ENCODE data around the gene B4GALNT4. TPM values are rescaled to one million over a fixed set of nuclear protein-coding genes. Genes with fewer than 3 reads are reported as not detected.
A peak's percentile ranks its signal among the peaks of the same experiment; 100 is the strongest.

Gene B4GALNT4
- total and polyA plus RNA-seq, 2 of the 8 experiments (the other 6 are each of a cell fraction or from before 2014, with no cell fraction given), result 40.9 to 76.3 TPM

- peak overlapping the region; percentile 61 for H4K91ac ChIP-seq (replicated peaks; ENCODE audit: insufficient read length, low read length)
- DNase-seq (ENCODE audit: low read depth in 1 of 2, low spot score in 2 of 2), result no peak
- ChIA-PET CTCF (ENCODE audit: partially characterized antibody) (interaction anchor here (0.6 to 1.6 kb wide), 5 partner anchors 29 to 177 kb away, joined by 3 to 4 read pairs (median 3); no protein-coding TSS in a partner anchor), POLR2A (ENCODE audit: partially characterized antibody) (interaction anchor here (0.7 to 4.2 kb wide), 7 partner anchors 10 to 233 kb away, joined by 3 to 20 read pairs (median 3); partner anchors contain the start of gene SCT)
- peaks cover 0 to 15% (median 0%) of the 10 kb centered on the region in 4 experiments; a peak in 2 of 8 replicates for H3K36me3 ChIP-seq (ENCODE audit: control insufficient read depth in 2 of 4, insufficient read depth in 4 of 4, low read length in 3 of 4)
- peaks cover 2 to 10% of the 10 kb centered on the region in 2 experiments for H4K20me1 ChIP-seq (replicated peaks in 1 of 2; ENCODE audit: control insufficient read depth in 1 of 2, insufficient read depth in 2 of 2, low read length in 2 of 2)
- H2BK5ac ChIP-seq (ENCODE audit: low read depth, low read length), result peak overlapping the region; percentile 81; the same call in 1 of the 2 replicates
- H3K79me2 ChIP-seq (ENCODE audit: control insufficient read depth in 1 of 2, insufficient read depth in 2 of 2, low read length in 2 of 2), result no peaks in the 10 kb centered on the region
- no peak overlapping the region for H3K9ac ChIP-seq (replicated peaks in 1 of 4; ENCODE audit: extremely low read depth in 1 of 4, low read depth in 3 of 4, low read length in 3 of 4)
- H2BK15ac ChIP-seq (ENCODE audit: low read length), result 0 out of 2 replicates have a peak overlapping the region, but pooled peaks have one; percentile 40
- no peak overlapping the region for H3K56ac ChIP-seq (replicated peaks; ENCODE audit: insufficient read length, low read depth, low read length)
- TF ChIP-seq NRF1 (IDR thresholded peaks at IDR 0.05; ENCODE audit: low read depth, low read length), result no peak
- no peak for TF ChIP-seq HDAC2 (IDR thresholded peaks at IDR 0.05; ENCODE audit: borderline replicate concordance in 1 of 2, low read depth in 2 of 2, low read length in 2 of 2)
- TF ChIP-seq SAP30 (IDR thresholded peaks at IDR 0.05; ENCODE audit: insufficient read depth, insufficient replicate concordance, low read length), result no peak
- TF ChIP-seq CTBP2 (IDR thresholded peaks at IDR 0.05; ENCODE audit: borderline replicate concordance, insufficient read depth, insufficient read length, low read length), result no peak
- no peak for TF ChIP-seq SIN3A (conservative IDR thresholded peaks at IDR 0.05 in 1 of 2, IDR thresholded peaks at IDR 0.05 in 1 of 2; ENCODE audit: low read depth in 1 of 2, low read length in 2 of 2)
- no peak for TF ChIP-seq SP4 (IDR thresholded peaks at IDR 0.05; ENCODE audit: low read length)
- no peak for TF ChIP-seq ZNF274 (IDR thresholded peaks at IDR 0.05; ENCODE audit: borderline replicate concordance, extremely low read depth, low read length)
- TF ChIP-seq BRCA1 (IDR thresholded peaks at IDR 0.05; ENCODE audit: low read depth, low read length), result no peak
- no peak for TF ChIP-seq TBP (IDR thresholded peaks at IDR 0.05; ENCODE audit: low read depth, low read length)
- no peak for TF ChIP-seq CHD2 (IDR thresholded peaks at IDR 0.05; ENCODE audit: low read length)
- no peak for TF ChIP-seq HDAC6 (IDR thresholded peaks at IDR 0.05; ENCODE audit: low read depth, low read length)
- H3K4me2 ChIP-seq (ENCODE audit: insufficient read depth in 1 of 2, low read depth in 2 of 2, low read length in 2 of 2), result peak overlapping the region; percentile 58 to 63
- WGBS, 2 experiments (ENCODE audit: extremely low coverage in 1 of 2, insufficient coverage in 1 of 2, insufficient read length in 1 of 2, insufficient replicate concordance in 2 of 2, low coverage in 1 of 2, low lambda C conversion rate in 2 of 2, missing lambda C conversion rate in 1 of 2), result 75% methylated on average over 4 of the region's 17 CpGs; no CpG with 5 or more reads in 1 of the 2 experiments
- H3K4me1 ChIP-seq (replicated peaks in 1 of 4; ENCODE audit: control insufficient read depth in 3 of 4, insufficient read depth in 4 of 4, low read length in 3 of 4), result peaks cover 6 to 15% (median 6%) of the 10 kb centered on the region in 4 experiments; a peak in 6 of 7 replicates
- peaks cover 2% of the 10 kb centered on the region; the same call in 1 of the 2 replicates for H3K79me1 ChIP-seq (ENCODE audit: low read depth, low read length)
- no peaks in the 10 kb centered on the region for H3K9me3 ChIP-seq (ENCODE audit: insufficient read depth in 2 of 2, low read depth in 1 of 2, low read length in 1 of 2)
- H3K27me3 ChIP-seq (replicated peaks in 1 of 4; ENCODE audit: control insufficient read depth in 3 of 4, extremely low read depth in 1 of 4, insufficient read depth in 3 of 4, low read length in 3 of 4), result no peaks in the 10 kb centered on the region
- no peak overlapping the region for H3K14ac ChIP-seq (ENCODE audit: insufficient read length)
- H3K23me2 ChIP-seq (ENCODE audit: low read depth, low read length), result peaks cover 10% of the 10 kb centered on the region; the same call in 1 of the 2 replicates
- H3K27ac ChIP-seq (ENCODE audit: low read depth, low read length), result no peak overlapping the region
- peak overlapping the region; percentile 81; the same call in 1 of the 2 replicates for H2BK12ac ChIP-seq (ENCODE audit: low read depth, low read length)
- FAIRE-seq, result no peak
- no peak overlapping the region for H3K23ac ChIP-seq (ENCODE audit: insufficient read length)
- peak overlapping the region; percentile 17 for H4K8ac ChIP-seq (ENCODE audit: extremely low read depth, insufficient read depth, low read length)
- peak overlapping the region; percentile 9; the same call in 1 of the 2 replicates for H3K18ac ChIP-seq (ENCODE audit: extremely low read depth, low read length)
- no peak overlapping the region for H2BK20ac ChIP-seq (ENCODE audit: low read length)
- H3K4ac ChIP-seq (replicated peaks; ENCODE audit: insufficient read length, low read depth, low read length), result no peak overlapping the region
- H3K4me3 ChIP-seq (ENCODE audit: extremely low read depth in 1 of 4, insufficient read depth in 2 of 4, low read depth in 3 of 4, low read length in 4 of 4), result peak overlapping the region in 3 of 4 experiments; percentile 18 to 59 (median 32); a peak in 5 of 8 replicates
- H2AFZ ChIP-seq (ENCODE audit: low read length), result no peak overlapping the region
- H2AK5ac ChIP-seq (ENCODE audit: low read depth, low read length), result no peak overlapping the region
- no peak overlapping the region for H2BK120ac ChIP-seq (replicated peaks; ENCODE audit: low read depth, low read length)
- no peak overlapping the region for H4K5ac ChIP-seq (ENCODE audit: insufficient read length, low read depth, low read length)
These were observed 24.1 kb downstream of the B4GALNT4 start for GRCh38 chr11:393219-394033.

Data from H1 (cell line).